Activated CD8-positive, alpha-beta memory T cell treated with anti-CD3 and anti-CD28 coated beads, Interleukin-2, amount 50 U/mL, for 24 hours (primary cell): ENCODE measurements around the gene KRT81.
"Not testable (repeated sequence)": the region's sequence is repeated elsewhere in the genome, so short reads cannot be mapped to it uniquely, and the experiment has no call there.

ENCODE experiments used
- DNase-seq: peaks from one replicate; pipeline ENCODE4 v3.0.0-alpha.2; 2020; ENCODE audit errors: extremely low read depth

KRT81 gene

DNA sequence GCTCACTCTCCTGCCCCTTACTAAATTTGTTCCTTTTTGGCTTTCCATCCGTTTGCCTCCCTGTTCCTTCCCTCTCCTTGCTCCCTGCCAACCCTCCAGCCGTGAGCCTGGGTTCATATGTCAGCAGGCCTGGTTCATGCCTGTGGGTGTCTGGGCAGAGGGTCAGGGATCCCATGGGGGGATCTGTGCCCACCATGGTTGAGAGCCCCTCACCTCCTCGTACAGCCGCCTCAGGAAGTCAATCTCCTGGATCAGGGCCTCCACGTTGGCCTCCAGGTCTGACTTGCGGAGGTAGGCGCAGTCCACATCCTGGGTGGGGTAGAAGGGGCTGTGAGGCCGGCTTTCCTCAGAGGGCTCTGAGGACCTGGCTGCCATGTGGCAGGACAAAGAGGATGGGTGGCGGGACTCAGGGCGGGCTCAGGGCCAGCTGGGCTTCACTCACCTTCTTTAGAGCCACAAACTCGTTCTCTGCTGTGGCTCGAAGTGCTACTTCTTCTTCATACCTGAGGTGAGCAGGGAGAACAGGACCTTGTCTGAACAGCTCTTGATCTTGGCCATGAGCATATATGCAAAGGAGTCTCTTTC, 26.2 kb upstream of the KRT81 start:
- no peak for DNase-seq

- DNase-seq: no peak
Measured at GRCh38 chr12:52316701-52317100, 25.4 kb upstream of the KRT81 start.

DNA sequence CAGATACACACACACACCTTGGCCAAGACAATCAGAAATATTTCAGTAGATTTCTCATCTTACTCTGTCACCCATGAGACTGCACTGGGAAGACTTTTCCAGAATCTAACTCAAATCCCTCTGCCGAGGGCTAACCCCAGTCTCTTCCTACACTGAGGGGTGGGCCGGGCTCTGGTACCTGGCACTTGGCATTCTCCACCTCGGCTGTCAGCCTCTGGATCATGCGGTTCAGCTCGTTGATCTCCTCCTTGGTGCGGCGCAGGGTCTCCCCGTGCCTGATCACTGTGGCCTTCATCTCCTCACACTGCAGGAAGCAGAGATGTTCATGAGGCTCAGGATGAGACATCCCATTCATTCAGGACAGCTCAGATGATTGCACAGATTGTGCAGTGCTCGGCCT, 25.0 kb upstream of the KRT81 start:
- no peak for DNase-seq

GRCh38 chr12:52315721-52316120, 24.4 kb upstream of the KRT81 start:
- not testable (repeated sequence) for DNase-seq

DNA sequence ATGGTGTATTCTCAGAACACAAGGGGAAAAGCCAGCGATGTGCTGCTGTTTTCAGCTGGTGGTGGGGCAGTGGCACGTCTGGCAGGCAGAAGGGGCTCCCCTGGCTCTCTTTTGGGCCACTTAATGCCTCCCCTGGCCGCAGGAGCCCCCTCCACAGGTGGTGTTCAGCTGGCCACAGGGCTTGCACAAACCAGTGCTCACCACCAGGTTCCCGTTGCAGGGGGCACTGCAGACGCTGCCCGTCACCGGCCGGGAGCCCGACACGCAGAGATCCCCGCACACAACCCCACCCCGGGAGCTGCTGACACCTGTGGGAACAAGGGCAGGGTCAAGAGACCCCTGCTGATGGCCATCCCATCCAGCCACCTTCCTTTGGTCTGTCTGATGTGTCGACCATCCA, 23.2 kb upstream of the KRT81 start:
- DNase-seq: no peak

DNA sequence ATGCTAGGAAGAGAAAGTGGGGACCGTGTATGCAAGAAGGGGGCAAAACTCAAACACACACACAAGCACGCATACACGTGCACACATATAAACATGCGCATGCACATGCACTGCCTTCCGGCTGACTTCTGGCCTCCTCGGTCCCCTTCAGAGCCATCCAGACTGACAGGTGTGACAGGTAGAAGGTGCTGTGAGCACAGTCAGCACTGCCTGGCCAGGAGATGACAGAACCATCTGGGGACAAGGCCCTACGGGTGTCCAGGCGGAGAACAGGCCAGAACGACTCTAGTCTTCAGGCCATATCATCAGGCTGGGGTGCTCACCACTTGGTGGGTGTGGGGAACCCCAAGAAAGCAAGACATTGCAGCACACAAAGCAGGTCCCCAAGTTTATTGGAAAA, 22.6 kb upstream of the KRT81 start:
- no peak for DNase-seq

DNA sequence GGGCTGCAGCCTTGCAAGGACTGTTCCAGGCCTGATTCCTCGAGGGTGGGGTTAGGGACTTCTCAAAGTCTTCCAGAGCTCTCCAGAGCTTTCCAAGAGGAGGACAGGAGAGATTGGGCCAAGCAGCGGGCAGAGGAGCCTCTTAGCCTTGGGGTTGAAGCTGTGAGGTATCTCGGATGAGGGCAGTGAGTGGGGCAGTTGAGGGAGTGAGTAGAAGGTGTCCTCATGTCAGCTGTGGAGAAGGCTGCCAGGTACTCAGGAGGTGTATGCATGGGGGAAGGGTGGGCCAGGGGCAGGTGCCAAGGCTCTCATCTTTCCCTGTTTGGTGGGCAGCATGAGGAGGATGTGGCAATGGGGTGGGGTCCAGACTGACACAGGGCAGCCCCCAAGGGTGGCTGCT, 22.1 kb upstream of the KRT81 start:
- DNase-seq: no peak

- no peak for DNase-seq
Measured at GRCh38 chr12:52312086-52312485, 20.8 kb upstream of the KRT81 start.

GRCh38 chr12:52311285-52311648, 19.9 kb upstream of the KRT81 start:
- DNase-seq: no peak

- no peak for DNase-seq
Measured at GRCh38 chr12:52310622-52311284, 19.4 kb upstream of the KRT81 start.

DNA sequence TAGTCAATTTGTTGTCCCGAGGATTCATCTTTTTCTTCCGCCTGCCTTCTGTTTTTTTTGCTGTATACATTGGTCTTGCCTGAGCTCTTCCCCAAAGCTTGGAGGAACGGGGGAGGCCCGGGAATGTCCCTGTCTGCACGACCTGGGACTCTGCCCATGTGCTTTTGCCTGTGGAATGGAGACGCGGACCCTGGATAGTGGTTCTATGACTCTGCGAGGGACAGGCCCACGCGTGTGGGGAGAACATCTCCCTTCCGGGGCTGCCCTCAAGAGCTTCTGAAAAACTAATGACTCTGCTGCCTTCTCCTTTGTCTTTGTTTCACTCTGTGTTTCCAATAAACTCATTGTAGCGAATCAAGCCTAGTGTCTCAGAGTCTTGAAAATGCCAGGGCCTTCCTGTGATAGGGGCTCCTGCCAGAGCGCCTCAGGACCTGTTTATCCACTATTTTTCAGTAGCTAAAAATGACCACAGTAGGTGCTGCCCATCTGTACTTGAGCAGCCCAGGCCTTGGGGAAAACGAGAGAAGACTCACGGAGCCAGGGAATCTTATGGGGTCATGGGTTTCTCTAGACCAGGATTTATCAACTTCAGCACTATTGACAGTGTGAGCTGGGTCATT, 17.6 kb upstream of the KRT81 start:
- DNase-seq: no peak

DNA sequence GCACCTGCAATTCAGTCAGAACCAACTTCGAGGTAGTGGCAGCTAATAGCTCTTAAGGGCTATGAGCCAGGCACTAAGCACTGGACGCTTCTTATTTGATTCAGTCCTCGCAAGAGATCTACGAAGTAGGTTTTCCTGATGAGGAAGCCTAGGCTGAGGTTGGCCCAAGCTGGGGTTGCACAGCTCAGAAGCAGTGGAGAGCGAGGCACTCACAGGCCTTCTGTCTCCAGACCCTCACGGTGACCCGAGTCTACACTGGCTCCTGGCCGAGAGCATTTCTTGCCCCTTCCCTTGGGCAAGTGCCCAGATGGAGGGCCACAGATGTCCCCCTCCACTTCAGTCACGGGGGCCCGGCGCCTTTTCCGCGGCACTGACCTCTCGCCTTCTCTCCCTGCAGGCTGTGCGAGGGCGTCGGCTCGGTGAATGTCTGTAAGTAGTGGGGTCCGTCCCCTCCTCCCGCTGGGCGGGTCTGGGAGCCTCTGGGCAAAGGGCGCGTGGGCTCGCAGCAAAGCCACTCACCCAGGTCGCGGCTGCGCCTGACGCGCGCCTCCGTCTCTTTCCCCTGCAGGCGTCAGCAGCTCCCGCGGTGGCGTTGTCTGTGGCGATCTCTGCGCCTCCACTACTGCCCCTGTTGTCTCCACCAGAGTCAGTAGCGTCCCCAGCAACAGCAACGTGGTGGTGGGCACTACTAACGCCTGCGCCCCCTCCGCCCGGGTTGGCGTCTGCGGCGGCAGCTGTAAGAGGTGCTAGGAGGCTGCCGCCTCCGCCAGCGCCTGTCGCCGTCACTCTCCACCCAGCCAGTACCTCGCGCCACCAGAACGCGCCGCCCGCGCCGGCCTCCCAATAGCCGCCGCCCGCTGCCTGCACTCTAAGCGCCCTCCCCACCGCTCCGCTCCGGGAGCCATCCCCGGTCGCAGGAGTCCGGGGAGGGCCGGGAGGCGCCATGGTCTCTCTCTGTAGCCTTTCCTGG, 16.8 kb upstream of the KRT81 start:
- no peak for DNase-seq

GRCh38 chr12:52306731-52307130, 15.4 kb upstream of the KRT81 start:
- no peak for DNase-seq

DNA sequence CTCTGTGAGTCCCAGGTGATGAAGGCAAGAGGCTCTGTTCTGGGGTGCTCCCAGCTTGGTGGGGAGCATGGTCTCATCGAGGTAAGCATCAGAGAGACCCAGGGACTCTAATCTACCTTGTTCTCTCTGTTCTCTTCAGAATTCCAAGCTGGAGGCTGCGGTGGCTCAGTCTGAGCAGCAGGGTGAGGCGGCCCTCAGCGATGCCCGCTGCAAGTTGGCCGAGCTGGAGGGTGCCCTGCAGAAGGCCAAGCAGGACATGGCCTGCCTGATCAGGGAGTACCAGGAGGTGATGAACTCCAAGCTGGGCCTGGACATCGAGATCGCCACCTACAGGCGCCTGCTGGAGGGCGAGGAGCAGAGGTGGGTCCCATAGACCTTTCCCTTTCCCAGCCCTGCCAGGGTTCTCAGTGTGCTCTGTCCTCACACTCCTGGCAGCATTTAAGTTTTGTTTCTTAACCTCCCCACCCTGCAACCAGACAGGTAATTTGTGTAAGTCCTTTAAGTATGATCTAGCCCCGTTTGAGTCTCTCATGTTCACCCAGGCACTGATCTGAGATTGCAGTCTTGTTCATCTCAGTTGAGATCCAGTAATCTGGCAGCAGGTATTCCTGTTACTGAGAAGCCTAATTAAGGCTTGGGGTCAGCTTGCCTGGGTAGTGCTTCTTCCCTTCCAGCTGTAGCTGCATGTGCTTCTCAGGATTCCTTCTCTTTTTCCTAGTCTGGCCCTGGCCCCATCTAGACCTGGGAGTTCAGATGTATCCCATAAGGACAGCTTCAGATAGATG, 14.8 kb upstream of the KRT81 start:
- no peak for DNase-seq

GRCh38 chr12:52304941-52305411, 13.6 kb upstream of the KRT81 start:
- DNase-seq: not testable (repeated sequence)

DNA sequence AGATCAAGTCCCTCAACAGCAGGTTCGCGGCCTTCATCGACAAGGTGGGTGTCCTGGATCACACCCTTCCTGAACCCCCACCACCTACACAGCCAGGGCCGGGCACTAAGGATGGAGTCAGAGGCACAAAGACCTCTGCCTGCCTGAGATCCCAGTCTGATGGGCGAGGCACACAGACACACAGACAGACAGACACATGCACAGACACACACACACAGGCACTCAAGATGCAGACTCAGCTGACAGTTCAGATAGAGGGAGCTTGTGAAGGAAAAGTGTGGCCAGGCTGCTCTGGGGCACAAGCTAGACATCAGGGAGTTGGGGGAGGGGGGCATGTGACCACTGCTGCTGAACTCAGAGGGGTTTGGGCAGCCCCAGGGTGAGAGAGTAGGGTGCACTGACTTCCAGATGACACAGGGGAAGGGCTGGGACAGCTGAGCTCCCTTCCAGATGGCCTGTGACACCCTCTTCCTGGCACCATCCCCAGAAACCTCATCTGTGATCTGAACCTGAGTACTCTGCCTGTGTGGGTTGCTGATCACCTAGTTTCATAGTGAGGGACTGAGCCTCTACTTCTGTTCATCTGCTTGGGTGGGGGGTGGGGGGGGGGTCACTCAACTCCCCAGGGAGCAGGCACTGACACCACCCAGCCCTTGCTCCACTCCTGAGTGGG, 11.0 kb upstream of the KRT81 start:
- DNase-seq: not testable (repeated sequence)

DNA sequence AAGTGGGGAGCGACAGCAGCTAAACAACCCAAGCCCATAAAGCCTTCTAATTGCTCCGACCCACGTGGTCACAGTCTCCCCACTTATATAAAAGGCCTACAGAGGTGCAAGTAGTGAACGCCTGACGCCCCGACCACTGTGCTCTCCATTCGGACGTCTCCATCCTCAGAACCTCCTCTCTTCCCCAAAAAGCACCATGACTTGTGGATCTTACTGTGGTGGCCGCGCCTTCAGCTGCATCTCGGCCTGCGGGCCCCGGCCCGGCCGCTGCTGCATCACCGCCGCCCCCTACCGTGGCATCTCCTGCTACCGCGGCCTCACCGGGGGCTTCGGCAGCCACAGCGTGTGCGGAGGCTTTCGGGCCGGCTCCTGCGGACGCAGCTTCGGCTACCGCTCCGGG, 10.4 kb upstream of the KRT81 start:
- DNase-seq: not testable (repeated sequence)

GRCh38 chr12:52300796-52301691, 9.7 kb upstream of the KRT81 start:
- DNase-seq: no peak

- DNase-seq: no peak
Measured at GRCh38 chr12:52298677-52299190, 7.4 kb upstream of the KRT81 start.
